Fibroblast of upper back skin (primary cell): Measurements from ENCODE around the gene ZBED1.
"Not testable (repeated sequence)": the region's sequence is repeated elsewhere in the genome, so short reads cannot be mapped to it uniquely, and the experiment has no call there.

Source experiments
- DNase-seq: peaks from one replicate; pipeline ENCODE4 v3.0.0-alpha.2; 2013

The ZBED1 gene

DNA sequence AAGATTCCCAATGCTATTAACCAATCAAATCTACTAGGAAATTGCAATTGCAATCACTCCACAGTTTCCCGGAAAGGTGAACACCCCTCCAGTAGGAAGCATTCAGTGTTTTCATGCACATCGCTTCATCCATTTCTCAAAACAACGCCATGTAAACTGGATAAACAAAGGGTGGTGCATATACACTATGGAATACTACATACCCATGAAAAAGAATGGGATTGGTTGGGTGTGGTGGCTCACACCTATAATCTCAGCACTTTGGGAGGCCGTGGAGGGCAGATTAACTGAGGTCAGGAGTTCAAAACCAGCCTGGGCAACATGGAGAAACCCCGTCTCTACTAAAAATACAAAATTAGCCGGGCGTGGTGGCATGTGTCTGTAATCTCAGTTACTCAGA is 29.1 kb downstream of the ZBED1 start:
- no peak for DNase-seq

DNA sequence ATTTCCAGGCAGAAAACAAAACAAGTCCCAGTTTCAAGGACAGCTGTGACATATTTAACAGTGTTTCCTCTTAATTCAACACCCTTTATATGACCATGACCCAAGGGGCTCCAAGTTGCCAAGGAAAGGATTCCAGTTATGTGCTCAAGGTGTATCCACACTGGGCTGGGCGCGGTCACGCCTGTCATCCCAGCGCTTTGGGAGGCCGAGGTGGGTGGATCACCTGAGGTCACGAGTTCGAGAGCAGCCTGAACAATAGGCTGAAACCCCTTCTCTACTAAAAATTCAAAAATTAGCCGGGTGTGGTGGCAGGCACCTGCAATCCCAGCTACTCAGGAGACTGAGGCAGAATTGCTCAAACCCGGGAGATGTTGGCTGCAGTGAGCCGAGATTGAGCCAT is 29.6 kb downstream of the ZBED1 start:
- not testable (repeated sequence) for DNase-seq

GRCh38 chrX:2469852-2470251 is 30.9 kb downstream of the ZBED1 start:
- DNase-seq = not testable (repeated sequence)

DNA sequence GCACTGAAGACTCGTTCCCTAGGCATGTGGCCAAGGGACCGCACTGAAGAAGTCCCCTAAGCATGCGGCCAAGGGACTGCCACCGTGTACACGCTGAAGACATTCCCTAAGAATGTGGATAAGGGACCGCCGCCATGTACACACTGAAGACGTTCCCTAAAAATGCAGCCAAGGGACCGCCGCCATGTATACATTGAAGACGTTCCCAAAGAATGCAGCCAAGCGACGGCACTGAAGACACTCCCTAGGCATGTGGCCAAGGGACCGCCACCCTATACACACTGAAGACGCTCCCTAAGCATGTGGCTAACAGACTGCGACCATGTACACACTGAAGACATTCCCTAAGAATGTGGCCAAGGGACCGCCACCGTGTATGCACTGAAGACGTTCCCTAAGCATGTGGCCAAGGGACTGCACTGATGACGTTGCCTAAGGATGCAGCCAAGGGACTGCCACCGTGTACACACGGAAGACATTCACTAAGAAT is 31.5 kb downstream of the ZBED1 start:
- DNase-seq = no peak

- DNase-seq = no peak
Observed at GRCh38 chrX:2468261-2469195, 32.2 kb downstream of the ZBED1 start.

GRCh38 chrX:2466876-2467656 is 33.7 kb downstream of the ZBED1 start:
- DNase-seq = no peak

DNA sequence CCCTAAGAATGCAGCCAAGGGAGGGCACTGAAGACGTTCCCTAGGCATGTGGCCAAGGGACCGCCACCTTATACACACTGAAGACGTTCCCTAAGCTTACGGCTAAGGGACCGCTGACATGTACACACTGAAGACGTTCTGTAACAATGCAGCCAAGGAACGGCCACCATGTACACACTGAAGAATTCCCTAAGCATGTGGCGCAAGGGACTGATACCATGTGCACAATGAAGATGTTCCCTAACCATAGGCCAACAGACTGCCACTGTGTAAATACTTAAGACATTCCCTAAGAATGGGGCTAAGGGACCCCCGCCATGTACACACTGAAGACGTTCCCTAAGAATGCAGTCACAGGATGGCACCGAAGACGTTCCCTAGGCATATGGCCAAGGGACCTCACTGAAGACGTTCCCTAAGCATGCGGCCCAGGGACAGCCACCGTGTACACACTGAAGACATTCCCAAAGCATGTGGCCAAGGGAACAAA is 36.1 kb downstream of the ZBED1 start:
- DNase-seq = peak; percentile 10

GRCh38 chrX:2463973-2464676 is 36.7 kb downstream of the ZBED1 start:
- DNase-seq = peak; percentile 24

- peak; percentile 83 for DNase-seq
Observed at GRCh38 chrX:2463481-2463880, 37.3 kb downstream of the ZBED1 start.

- no peak for DNase-seq
Observed at GRCh38 chrX:2462780-2463179, 38.0 kb downstream of the ZBED1 start.

GRCh38 chrX:2462074-2462473 is 38.7 kb downstream of the ZBED1 start:
- DNase-seq = no peak

- DNase-seq = no peak
Observed at GRCh38 chrX:2461711-2462016, 39.1 kb downstream of the ZBED1 start.

- DNase-seq = not testable (repeated sequence)
Observed at GRCh38 chrX:2460821-2461710, 39.7 kb downstream of the ZBED1 start.

GRCh38 chrX:2460048-2460447 is 40.7 kb downstream of the ZBED1 start:
- DNase-seq = not testable (repeated sequence)

- DNase-seq = no peak
Observed at GRCh38 chrX:2458309-2458708, 42.5 kb downstream of the ZBED1 start.

- no peak for DNase-seq
Observed at GRCh38 chrX:2457289-2458133, 43.3 kb downstream of the ZBED1 start.

DNA sequence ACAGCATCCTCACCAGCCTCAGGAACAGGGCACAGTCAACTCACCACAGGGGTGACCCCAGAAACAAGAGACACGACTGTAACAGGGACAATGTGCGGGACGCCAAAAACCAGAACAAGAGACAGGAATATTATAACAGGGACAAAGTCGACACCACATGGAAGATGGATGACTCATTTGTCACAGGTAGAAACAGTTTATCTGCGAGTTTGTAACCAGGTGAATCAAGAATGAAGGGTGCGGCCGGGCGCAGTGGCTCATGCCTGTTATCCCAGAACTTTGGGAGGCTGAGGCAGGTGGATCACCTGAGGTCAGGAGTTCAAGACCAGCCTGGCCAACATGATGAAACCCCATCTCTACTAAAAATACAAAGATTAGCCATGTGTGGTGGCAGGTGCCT is 44.7 kb downstream of the ZBED1 start:
- DNase-seq = not testable (repeated sequence)

DNA sequence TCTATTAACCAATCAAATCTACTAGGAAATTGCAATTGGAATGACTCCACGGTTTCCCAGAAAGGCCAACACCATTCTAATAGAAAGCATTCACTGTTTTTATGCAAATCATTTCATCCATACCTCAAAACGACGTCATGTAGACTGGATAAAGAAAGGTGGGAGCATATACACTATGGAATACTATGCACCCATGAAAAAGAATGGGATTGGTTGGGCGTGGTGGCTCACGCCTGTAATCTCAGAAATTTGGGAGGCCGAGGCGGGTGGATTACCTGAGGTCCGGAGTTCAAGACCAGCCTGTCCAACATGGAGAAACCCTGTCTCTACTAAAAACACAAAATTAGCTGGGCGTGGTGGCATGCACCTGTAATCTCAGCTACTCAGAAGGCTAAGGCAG is 46.2 kb downstream of the ZBED1 start:
- DNase-seq = not testable (repeated sequence)

DNA sequence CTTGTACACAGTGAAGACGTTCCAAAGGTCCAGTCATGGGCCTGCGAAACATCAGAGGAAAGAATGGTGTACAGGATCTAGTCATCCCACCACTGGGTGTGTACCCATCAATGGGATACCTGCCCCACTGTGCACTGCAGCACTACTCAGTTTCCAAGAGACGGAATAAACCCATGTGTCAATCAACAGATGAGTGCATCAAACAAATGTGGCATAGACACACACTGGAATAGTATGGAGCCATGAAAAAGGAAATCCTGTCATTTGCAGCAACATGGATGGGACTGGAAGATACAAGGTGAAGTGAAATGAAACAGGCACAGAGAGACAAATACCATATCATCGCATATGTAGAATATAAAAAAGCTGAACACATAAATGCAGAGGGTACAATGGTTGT is 48.0 kb downstream of the ZBED1 start:
- no peak for DNase-seq

GRCh38 chrX:2452317-2452784 is 48.4 kb downstream of the ZBED1 start:
- DNase-seq = no peak
